Glomerular visceral epithelial cell (primary cell): ENCODE measurements around the gene UBE2S.
A peak's percentile ranks its signal among the peaks of the same experiment; 100 is the strongest.
"Not testable (repeated sequence)": the region's sequence is repeated elsewhere in the genome, so short reads cannot be mapped to it uniquely, and the experiment has no call there.

Experiments
- DNase-seq: peaks from one replicate; pipeline ENCODE4 v3.0.0-alpha.2; 2016; ENCODE audit errors: extremely low spot score

The UBE2S gene

GRCh38 chr19:55440411-55441105, 33.0 kb upstream of the UBE2S start:
- DNase-seq = no peak

GRCh38 chr19:55439052-55439451, 31.5 kb upstream of the UBE2S start:
- DNase-seq = no peak

DNA sequence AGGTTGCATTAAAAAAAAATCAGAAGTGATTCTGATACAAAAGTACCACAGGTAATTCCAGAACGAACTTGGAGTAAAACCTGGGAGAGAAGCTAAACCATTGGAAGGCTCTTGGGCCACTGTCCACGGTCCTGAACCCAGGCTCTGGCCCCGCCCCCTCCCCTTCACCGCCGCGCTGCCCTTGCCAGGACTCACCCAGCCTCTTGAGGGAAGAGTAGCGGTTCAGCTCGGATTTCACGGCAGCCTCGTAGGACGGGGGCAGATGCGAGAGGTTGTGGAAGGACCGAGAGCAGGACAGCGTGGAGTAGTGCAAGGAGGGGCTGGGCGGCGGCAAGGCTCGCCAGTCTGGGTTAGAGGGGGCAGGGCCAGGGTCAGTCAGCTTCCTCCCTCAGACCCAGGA, 29.8 kb upstream of the UBE2S start:
- DNase-seq = peak; percentile 68

DNA sequence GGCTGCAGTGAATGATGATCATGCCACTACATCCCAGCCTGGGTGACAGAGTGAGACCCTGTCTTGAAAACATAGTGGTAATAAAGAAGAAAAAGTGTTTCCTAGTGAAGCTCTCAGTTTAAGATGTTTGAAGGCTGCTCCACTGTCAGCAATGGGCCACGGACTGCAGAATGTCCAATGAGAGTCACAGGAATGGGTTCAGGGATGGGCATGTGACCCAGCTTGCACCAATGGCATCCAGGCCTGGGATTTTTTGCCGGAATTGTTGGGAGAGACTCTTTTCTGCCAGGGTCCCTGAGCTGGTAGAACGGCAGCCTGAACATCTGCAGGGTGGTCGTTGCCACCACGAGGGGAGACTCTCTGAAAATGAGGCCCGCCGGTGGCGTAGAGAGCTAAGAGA, 29.3 kb upstream of the UBE2S start:
- DNase-seq = no peak

GRCh38 chr19:55435020-55435419, 27.4 kb upstream of the UBE2S start:
- no peak for DNase-seq

- DNase-seq = no peak
These were observed 26.9 kb upstream of the UBE2S start for GRCh38 chr19:55434356-55434919.

GRCh38 chr19:55433292-55433691, 25.7 kb upstream of the UBE2S start:
- DNase-seq = no peak

DNA sequence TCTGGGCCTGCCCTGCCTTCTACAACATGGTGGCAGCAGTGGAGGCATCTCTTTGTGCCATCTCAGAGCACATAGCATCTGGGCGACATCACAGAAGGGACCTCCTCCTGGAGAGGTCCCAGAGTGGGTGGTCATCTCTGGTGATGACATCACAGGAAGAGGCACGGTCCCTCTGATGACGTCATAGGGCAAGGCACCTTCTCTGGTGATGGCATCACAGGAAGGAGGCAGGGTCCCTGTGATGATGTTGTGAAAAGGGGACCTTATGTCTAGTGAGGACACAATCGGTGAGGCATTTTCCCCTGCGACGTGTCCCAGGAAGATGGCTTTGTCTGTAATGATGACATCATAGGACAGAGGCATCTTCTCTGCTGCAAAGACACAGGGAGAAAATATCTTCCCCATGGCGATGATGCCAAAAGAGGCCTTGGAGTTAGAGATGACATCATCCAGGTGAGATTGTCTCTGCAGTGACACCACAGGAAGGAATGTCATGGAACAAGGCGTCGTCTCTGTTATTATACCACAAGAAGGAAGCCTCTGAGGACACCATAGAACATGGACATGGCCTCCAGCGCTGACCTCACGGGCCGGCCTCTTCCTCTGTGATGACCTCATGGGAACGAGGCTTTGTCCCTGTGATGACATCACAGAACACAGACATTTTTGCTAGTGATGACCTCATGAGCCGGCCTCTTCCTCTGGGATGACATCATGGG, 24.8 kb upstream of the UBE2S start:
- DNase-seq = no peak

GRCh38 chr19:55431183-55431582, 23.6 kb upstream of the UBE2S start:
- no peak for DNase-seq

GRCh38 chr19:55426042-55426441, 18.5 kb upstream of the UBE2S start:
- DNase-seq = no peak

GRCh38 chr19:55424518-55424917, 16.9 kb upstream of the UBE2S start:
- no peak for DNase-seq

DNA sequence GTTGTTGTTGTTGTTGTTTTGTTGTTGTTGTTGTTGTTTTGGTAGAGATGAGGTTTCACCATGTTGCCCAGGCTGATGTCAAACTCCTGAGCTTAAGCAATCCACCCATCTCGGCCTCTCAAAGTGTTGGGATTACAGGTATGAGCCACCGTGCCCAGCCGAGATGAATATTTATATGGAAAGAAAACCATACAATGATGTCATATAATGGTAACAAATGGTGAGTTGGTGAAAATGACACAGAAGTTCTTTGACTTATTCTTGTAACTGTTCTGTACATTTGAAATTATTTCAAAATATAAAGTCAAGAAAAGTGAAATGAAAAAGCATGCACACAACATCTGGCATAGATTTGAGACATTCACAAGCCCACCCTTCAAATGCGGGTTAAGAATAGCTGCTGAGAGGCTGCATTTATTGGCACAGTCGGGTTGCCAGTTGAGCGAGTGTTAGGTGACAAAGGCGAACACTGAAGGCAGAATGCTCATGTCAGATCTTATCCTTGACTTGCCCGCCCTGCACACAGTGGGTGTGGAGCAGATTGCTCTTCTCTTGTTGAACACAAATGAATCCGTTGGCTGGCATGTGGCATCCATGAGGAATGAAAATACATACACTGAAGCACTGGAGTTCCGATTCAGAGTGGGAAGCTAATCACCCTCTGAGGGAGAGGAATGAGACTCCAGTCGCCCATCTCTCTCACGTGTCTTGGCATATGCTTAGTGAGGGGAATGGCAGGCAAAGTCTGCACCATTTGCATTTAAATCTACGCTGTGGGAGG, 15.8 kb upstream of the UBE2S start:
- no peak for DNase-seq

DNA sequence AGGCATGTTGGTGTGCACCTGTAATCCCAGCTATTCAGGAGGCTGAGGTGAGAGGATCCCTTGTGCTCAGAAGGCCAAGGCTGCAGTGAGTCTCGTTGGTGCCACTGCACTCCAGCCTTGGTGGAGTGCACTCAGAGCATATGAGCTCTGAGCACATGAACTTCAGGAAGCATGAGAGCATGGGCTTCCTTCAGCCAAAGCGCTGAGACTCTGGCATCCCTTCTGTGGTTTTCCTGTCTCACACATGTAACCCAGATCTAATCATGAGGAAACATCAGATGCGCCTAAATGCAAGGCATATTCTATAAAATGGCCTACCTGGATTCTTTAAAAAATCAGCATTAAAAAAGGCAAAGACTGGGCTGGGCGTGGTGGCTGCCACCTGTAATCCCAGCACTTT, 13.7 kb upstream of the UBE2S start:
- DNase-seq = not testable (repeated sequence)

DNA sequence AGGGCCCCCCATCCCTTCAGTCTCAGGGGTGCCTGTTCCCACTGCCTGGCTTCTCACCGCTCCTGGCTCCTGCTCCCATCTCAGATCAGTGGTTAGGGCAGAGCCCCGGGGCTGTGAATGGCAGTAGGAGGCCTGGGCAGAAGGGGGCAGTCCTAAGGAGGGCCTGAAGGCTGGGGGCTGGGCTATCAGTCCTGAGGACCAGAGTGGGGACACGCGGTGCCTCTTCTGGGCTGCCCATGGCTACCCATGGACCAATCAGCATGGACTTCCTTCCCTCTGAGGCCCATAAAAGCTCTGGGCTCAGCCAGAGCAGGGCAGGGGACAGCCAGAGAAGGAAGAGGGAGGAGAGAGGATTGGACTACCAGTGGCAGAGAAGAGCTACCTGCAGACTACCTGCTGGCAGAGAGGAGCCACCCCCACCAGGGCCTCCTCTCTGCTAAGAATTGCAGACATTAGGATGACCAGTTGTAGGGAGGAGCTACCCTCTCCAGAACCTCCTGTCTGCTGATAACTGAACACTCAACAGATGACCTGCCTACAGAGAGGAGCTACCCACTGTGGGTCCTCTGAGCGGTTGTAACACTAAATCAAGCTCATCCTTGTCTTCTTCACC, 12.1 kb upstream of the UBE2S start:
- no peak for DNase-seq

GRCh38 chr19:55419103-55419502, 11.5 kb upstream of the UBE2S start:
- DNase-seq = no peak

- DNase-seq = peak; percentile 80
These were observed 10.6 kb upstream of the UBE2S start for GRCh38 chr19:55418185-55418584.

- no peak for DNase-seq
These were observed 2.6 kb upstream of the UBE2S start for GRCh38 chr19:55410168-55410567.

- not testable (repeated sequence) for DNase-seq
These were observed 1.6 kb upstream of the UBE2S start for GRCh38 chr19:55409179-55409578.

DNA sequence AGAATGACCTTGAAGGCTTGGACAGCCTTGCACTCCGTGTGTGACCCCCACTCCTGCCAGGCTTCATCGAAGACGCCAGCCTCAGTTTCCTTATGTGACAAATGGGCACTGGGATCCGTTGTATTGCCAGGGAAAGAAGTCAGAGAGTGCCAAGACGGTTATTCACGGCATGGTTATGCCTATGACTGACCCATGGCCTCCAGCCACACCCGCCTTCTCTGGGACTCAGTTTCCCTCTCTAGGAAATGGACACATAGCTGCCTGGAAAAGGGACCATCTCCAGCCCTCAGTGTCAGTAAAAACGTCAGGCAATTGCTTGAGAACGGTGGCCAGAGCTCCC, 915 bp upstream of the UBE2S start:
- no peak for DNase-seq

GRCh38 chr19:55407800-55408532, 378 bp upstream of the UBE2S start:
- peak; percentile 99 for DNase-seq

GRCh38 chr19:55406826-55407549, 600 bp downstream of the UBE2S start:
- DNase-seq = no peak
